ENCODE results near the gene UQCC2.

Gene UQCC2

GRCh38 chr6:33683576-33684427 is 27.7 kb downstream of the UQCC2 start:
- Histone ChIP-seq H3K36me3 (ENCODE audit: control insufficient read depth, low read length) (peaks cover 96% of the 10 kb centered on the region), H3K27ac (ENCODE audit: low read depth, low read length) (no peak overlapping the region), H3K9me2 (replicated peaks; ENCODE audit: control insufficient read depth, low read length) (no peaks in the 10 kb centered on the region), H3K9me3 (ENCODE audit: control insufficient read depth, insufficient read depth, low read length) (no peaks in the 10 kb centered on the region), H3K27me3 (ENCODE audit: control insufficient read depth, low read length) (no peaks in the 10 kb centered on the region), H3K79me2 (ENCODE audit: control insufficient read depth, low read length) (no peaks in the 10 kb centered on the region), H4K20me1 (ENCODE audit: control insufficient read depth, insufficient read depth, low read depth, low read length) (no peaks in the 10 kb centered on the region), H3K4me2 (ENCODE audit: low read length) (no peak overlapping the region), H3F3A (ENCODE audit: control insufficient read depth, insufficient read depth) (no peaks in the 10 kb centered on the region), H3K4me3 (ENCODE audit: low read length) (no peak overlapping the region), H3K4me1 (ENCODE audit: control insufficient read depth, low read length) (0 out of 2 replicates have a peak, but pooled peaks cover 1% of the 10 kb centered on the region)
- TF ChIP-seq CTCF (IDR thresholded peaks at IDR 0.05; ENCODE audit: low read depth, low read length, poor library complexity, severe bottlenecking) (no peak), EZH2phosphoT487 (IDR thresholded peaks at IDR 0.05; ENCODE audit: borderline replicate concordance, low read length) (no peak)

DNA sequence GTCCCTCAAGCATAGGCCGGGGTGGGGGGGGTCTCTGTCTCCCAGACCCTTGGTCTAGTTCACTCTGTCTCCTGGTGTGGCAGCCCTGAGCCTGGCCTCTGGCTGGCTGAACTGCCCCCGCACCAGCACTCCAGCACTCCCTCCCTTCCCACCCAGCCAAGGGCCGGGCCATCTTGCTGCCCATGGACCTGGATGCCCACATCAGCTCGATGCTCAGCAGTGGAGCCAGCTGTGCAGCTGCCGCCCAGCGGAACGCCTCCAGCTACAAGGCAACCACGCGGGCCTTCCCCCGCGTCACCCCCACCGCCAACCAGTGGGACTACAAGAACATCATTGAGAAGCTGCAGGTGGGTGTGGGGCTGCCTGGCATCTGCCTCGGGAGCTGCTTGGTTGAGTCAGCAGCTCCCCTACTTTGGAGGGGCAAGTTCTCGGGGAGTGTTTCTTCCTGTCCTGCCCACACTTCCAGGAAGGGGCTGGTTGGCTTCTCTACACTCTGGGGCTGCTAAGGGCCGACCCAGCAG is 28.4 kb downstream of the UQCC2 start:
- H4K20me1 ChIP-seq (ENCODE audit: control insufficient read depth, insufficient read depth, low read depth, low read length), result no peaks in the 10 kb centered on the region
- H3K27me3 ChIP-seq (ENCODE audit: control insufficient read depth, low read length), result no peaks in the 10 kb centered on the region
- H3F3A ChIP-seq (ENCODE audit: control insufficient read depth, insufficient read depth), result no peaks in the 10 kb centered on the region
- H3K79me2 ChIP-seq (ENCODE audit: control insufficient read depth, low read length), result no peaks in the 10 kb centered on the region
- TF ChIP-seq EZH2phosphoT487 (IDR thresholded peaks at IDR 0.05; ENCODE audit: borderline replicate concordance, low read length) (no peak), CTCF (IDR thresholded peaks at IDR 0.05; ENCODE audit: low read depth, low read length, poor library complexity, severe bottlenecking) (no peak)
- H3K4me1 ChIP-seq (ENCODE audit: control insufficient read depth, low read length), result peaks cover 4% of the 10 kb centered on the region
- no peaks in the 10 kb centered on the region for H3K9me2 ChIP-seq (replicated peaks; ENCODE audit: control insufficient read depth, low read length)
- no peaks in the 10 kb centered on the region for H3K9me3 ChIP-seq (ENCODE audit: control insufficient read depth, insufficient read depth, low read length)
- no peak overlapping the region for H3K27ac ChIP-seq (ENCODE audit: low read depth, low read length)
- no peak overlapping the region for H3K4me2 ChIP-seq (ENCODE audit: low read length)
- no peak overlapping the region for H3K4me3 ChIP-seq (ENCODE audit: low read length)
- H3K36me3 ChIP-seq (ENCODE audit: control insufficient read depth, low read length), result peaks cover 98% of the 10 kb centered on the region

DNA sequence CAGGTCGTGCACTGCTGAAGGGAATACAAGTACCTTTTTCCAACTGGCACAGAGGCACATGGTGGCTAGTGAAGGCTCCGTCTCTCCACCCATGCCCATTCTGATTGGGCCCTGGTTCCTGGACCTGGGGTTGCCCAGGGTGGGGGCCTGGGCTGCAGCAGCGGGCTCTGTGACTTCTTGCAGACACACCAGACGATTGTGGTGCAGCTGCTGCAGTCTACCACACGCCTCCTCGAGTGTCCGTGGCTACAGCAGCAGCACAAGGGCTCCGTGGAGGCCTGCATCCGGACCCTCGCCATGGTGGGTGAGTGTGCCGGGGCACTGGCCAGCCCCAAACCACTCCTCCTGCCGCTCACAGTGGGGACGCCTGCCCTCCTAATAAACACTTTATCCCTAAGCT is 29.2 kb downstream of the UQCC2 start:
- no peaks in the 10 kb centered on the region for H3K79me2 ChIP-seq (ENCODE audit: control insufficient read depth, low read length)
- H3K4me2 ChIP-seq (ENCODE audit: low read length), result no peak overlapping the region
- H3F3A ChIP-seq (ENCODE audit: control insufficient read depth, insufficient read depth), result no peaks in the 10 kb centered on the region
- no peaks in the 10 kb centered on the region for H3K9me3 ChIP-seq (ENCODE audit: control insufficient read depth, insufficient read depth, low read length)
- H3K4me1 ChIP-seq (ENCODE audit: control insufficient read depth, low read length), result peaks cover 10% of the 10 kb centered on the region
- H4K20me1 ChIP-seq (ENCODE audit: control insufficient read depth, insufficient read depth, low read depth, low read length), result no peaks in the 10 kb centered on the region
- TF ChIP-seq CTCF (IDR thresholded peaks at IDR 0.05; ENCODE audit: low read depth, low read length, poor library complexity, severe bottlenecking) (no peak), EZH2phosphoT487 (IDR thresholded peaks at IDR 0.05; ENCODE audit: borderline replicate concordance, low read length) (no peak)
- H3K36me3 ChIP-seq (ENCODE audit: control insufficient read depth, low read length), result peaks cover 98% of the 10 kb centered on the region
- no peak overlapping the region for H3K27ac ChIP-seq (ENCODE audit: low read depth, low read length)
- no peak overlapping the region for H3K4me3 ChIP-seq (ENCODE audit: low read length)
- no peaks in the 10 kb centered on the region for H3K27me3 ChIP-seq (ENCODE audit: control insufficient read depth, low read length)
- H3K9me2 ChIP-seq (replicated peaks; ENCODE audit: control insufficient read depth, low read length), result no peaks in the 10 kb centered on the region
